ENCODE data around the gene CNOT3. TPM values are rescaled to one million over a fixed set of nuclear protein-coding genes. Genes with fewer than 3 reads are reported as not detected.
A peak's percentile ranks its signal among the peaks of the same experiment; 100 is the strongest.

CNOT3 gene
- total RNA-seq, 1 donor from 2014 or later, result 53.2 TPM

DNA sequence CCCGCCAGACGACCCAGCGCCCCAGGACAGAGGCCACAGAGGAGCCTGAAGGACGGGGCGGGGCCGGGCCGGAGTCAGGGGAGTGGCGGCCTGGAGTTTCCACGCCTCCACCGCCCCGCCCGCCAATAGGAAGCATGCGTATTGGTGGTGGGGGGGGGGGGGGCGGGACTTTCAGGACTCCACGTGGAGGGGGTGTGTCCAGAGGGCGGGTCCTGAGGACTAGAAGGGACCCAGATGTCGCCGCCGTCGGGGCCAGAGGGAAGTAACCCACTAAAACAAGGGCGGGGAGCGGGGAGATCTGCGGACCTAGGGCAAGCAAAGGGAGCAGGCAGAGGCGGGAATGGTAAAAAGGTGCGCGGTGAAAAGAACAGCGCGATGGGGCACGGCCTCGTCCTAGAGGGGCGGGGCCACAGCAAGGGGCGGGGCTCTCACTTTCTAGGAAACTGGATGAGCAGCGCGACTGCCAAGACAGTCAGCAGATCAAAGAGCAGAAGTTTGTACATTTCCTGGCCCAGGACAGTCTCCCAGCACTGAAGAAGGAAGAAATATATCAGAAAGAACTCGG lies 24.8 kb downstream of the CNOT3 start:
- Mint-ChIP-seq H3K27ac (no peak overlapping the region), H3K4me1 (peaks cover 54% of the 10 kb centered on the region), H3K4me3 (peak overlapping the region; percentile 88), H3K36me3 (ENCODE audit: low read depth) (peaks cover 19% of the 10 kb centered on the region), H3K9me3 (no peaks in the 10 kb centered on the region), H3K27me3 (peaks cover 15% of the 10 kb centered on the region)
- ATAC-seq (ENCODE audit: low read depth) (peak; percentile 34), DNase-seq (peak; percentile 71)
- intact Hi-C loops (cut with micrococcal nuclease), result loop anchor here (1.0 to 10.0 kb wide), 2 partner anchors 39 to 132 kb away; no protein-coding TSS in a partner anchor
- CTCF ChIA-PET, result no interaction called here
- POLR2A ChIA-PET, result interaction anchor here (0.7 kb wide), 1 partner anchor 38 kb away, joined by 3 read pairs; the partner anchor contains the start of gene RPS9
- TF ChIP-seq, protein P1, sequence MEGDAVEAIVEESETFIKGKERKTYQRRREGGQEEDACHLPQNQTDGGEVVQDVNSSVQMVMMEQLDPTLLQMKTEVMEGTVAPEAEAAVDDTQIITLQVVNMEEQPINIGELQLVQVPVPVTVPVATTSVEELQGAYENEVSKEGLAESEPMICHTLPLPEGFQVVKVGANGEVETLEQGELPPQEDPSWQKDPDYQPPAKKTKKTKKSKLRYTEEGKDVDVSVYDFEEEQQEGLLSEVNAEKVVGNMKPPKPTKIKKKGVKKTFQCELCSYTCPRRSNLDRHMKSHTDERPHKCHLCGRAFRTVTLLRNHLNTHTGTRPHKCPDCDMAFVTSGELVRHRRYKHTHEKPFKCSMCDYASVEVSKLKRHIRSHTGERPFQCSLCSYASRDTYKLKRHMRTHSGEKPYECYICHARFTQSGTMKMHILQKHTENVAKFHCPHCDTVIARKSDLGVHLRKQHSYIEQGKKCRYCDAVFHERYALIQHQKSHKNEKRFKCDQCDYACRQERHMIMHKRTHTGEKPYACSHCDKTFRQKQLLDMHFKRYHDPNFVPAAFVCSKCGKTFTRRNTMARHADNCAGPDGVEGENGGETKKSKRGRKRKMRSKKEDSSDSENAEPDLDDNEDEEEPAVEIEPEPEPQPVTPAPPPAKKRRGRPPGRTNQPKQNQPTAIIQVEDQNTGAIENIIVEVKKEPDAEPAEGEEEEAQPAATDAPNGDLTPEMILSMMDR (IDR thresholded peaks at IDR 0.05), result no peak

DNA sequence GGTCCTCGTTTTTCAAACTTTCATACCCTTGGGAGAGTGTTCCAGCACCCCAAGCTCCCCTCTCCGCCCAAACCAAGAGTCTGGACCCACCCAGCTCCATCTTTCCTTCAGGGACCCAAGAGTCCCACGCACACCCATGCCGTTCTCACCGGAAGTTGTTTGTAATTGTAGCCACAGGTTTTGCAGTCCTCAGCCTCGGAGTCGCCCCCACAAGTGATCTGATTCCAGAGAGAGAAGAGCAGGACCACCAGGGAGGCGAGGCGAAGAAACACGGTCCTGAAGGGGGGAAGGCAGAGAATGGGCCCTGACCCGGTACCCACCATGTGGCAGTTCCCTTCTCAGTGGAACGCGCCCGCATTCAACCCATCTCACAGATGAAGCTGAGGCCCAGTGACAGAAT lies 25.3 kb downstream of the CNOT3 start:
- CTCF ChIA-PET, result no interaction called here
- no peak for ATAC-seq (ENCODE audit: low read depth)
- intact Hi-C loops (cut with micrococcal nuclease), result loop anchor here (1.0 to 10.0 kb wide), 2 partner anchors 38 to 132 kb away; no protein-coding TSS in a partner anchor
- Mint-ChIP-seq H3K27me3 (peaks cover 15% of the 10 kb centered on the region), H3K9me3 (no peaks in the 10 kb centered on the region), H3K27ac (no peak overlapping the region), H3K4me1 (peaks cover 54% of the 10 kb centered on the region), H3K4me3 (no peak overlapping the region), H3K36me3 (ENCODE audit: low read depth) (peaks cover 15% of the 10 kb centered on the region)
- TF ChIP-seq, protein P1 (IDR thresholded peaks at IDR 0.05), result no peak
- no peak for DNase-seq
- POLR2A ChIA-PET, result interaction anchor here (0.7 kb wide), 1 partner anchor 38 kb away, joined by 3 read pairs; the partner anchor contains the start of gene RPS9

DNA sequence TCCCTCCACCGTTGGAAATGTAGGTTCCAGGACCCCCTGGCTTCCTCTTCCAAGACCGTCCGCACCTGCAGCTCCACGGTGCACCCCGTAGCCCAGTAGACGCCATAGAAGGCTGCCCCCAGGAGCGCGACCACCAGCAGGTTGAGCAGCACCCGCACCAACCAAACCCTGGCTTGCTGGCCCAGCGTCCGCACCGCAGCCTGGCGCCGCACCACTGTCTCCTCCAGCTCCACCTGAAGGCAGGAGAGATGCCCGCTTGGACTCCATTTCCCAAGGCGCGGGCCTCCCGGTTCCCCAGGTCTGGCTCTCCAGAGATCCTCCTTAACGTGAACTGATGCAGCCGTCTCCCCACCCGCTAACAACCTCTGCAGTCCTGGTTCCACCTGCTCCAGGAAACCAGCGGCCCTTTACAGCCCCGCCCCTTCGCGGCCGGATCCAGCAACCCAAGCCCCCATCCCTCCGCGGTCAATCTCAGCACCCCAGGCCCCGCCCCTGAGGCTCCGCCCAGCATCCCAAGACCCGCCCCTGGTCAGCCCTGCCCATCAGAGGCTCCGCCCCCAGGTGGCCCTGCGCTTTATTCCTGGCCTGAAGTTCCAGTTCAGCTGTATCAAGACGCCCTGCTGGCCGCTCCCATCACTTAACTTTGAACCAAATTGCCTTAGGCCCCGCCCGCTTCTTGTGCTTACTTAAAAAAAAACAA lies 27.0 kb downstream of the CNOT3 start:
- H3K27ac Mint-ChIP-seq, result no peak overlapping the region
- H3K4me3 Mint-ChIP-seq, result no peak overlapping the region
- CTCF ChIA-PET, result no interaction called here
- DNase-seq, result no peak
- POLR2A ChIA-PET, result interaction anchor here (0.7 kb wide), 1 partner anchor 25 kb away, joined by 4 read pairs; the partner anchor contains the start of gene MBOAT7
- TF ChIP-seq, protein P1 (IDR thresholded peaks at IDR 0.05), result no peak
- H3K36me3 Mint-ChIP-seq (ENCODE audit: low read depth), result peaks cover 4% of the 10 kb centered on the region
- intact Hi-C loops (cut with micrococcal nuclease), result loop anchor here (10.0 kb wide), 1 partner anchor 130 kb away; no protein-coding TSS in a partner anchor
- no peak for ATAC-seq (ENCODE audit: low read depth)
- H3K9me3 Mint-ChIP-seq, result no peaks in the 10 kb centered on the region
- peaks cover 19% of the 10 kb centered on the region for H3K27me3 Mint-ChIP-seq
- H3K4me1 Mint-ChIP-seq, result peaks cover 46% of the 10 kb centered on the region

DNA sequence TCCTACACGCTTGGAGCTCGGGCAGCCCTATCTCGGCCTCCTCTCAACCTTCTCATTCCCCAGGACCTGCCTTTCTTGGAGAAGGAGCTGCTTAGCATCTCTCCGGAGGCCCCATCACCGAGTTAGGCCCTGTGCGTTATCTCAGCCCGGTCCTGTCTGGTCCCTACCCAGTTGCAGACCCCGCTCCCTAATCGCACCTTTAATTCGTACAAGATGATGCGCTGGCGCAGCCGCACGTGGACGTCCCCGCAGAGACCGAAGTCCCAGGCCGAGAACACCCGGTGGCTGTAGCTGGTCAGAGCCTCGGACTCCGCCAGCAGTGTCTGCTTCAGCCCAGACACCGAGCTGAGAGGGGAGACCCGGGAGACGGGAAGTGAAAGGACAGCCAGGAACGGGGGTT lies 27.7 kb downstream of the CNOT3 start:
- Mint-ChIP-seq H3K9me3 (no peaks in the 10 kb centered on the region), H3K4me3 (no peak overlapping the region), H3K4me1 (peaks cover 39% of the 10 kb centered on the region), H3K36me3 (ENCODE audit: low read depth) (peaks cover 1% of the 10 kb centered on the region), H3K27ac (no peak overlapping the region), H3K27me3 (peaks cover 19% of the 10 kb centered on the region)
- ATAC-seq (ENCODE audit: low read depth) (no peak), DNase-seq (no peak)
- intact Hi-C loops (cut with micrococcal nuclease), result loop anchor here (10.0 kb wide), 1 partner anchor 130 kb away; no protein-coding TSS in a partner anchor
- TF ChIP-seq, protein P1 (IDR thresholded peaks at IDR 0.05), result no peak
- ChIA-PET POLR2A (interaction anchor here (0.7 to 1.0 kb wide), 2 partner anchors 24 to 28 kb away, joined by 3 to 4 read pairs; partner anchors contain the start of genes CNOT3 and MBOAT7), CTCF (no interaction called here)
